Peyer's patch (tissue), 4 donors: Measurements from ENCODE around the gene SLC9A4.

Source experiments
- POLR2A ChIP-seq, 2 donors: fragments of 450-650 bp; IDR thresholded peaks; one replicate each; pipeline ENCODE4 v1.5.1; 2017; ENCODE audit warnings: antibody characterized with exemption in 2 of 2, mild to moderate bottlenecking in 2 of 2, moderate library complexity in 2 of 2
- TF ChIP-seq, protein P1 (sequence below), 6 experiments: fragments of 450-650 bp in 4 of 6; fragments of 200-600 bp in 2 of 6; sonication (generic) in 1 of 6; IDR thresholded peaks; one replicate each; pipeline ENCODE4 v1.5.1; 2017 to 2019; ENCODE audit warnings: antibody characterized with exemption in 6 of 6, mild to moderate bottlenecking in 3 of 6, moderate library complexity in 1 of 6

DNA sequence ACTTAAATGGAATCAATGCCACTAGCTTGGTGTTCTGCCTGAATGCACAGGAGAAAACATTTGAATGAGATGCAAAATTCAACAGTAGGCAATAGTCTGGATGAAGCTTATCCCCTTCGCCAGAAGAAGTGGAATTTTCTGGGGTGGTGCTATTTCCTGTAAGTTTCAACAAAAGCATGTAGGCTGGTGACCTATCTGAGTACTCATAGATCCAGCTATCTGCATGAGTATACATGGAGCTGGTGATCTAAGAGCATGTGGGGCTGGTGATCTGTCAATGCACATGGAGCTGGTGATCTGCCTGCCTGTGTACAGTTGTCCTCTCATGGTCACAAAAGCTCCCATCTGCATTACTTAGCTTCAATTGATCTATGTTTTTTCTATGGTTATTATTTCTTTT lies 71.2 kb downstream of the SLC9A4 start:
- TF ChIP-seq, protein P1, sequence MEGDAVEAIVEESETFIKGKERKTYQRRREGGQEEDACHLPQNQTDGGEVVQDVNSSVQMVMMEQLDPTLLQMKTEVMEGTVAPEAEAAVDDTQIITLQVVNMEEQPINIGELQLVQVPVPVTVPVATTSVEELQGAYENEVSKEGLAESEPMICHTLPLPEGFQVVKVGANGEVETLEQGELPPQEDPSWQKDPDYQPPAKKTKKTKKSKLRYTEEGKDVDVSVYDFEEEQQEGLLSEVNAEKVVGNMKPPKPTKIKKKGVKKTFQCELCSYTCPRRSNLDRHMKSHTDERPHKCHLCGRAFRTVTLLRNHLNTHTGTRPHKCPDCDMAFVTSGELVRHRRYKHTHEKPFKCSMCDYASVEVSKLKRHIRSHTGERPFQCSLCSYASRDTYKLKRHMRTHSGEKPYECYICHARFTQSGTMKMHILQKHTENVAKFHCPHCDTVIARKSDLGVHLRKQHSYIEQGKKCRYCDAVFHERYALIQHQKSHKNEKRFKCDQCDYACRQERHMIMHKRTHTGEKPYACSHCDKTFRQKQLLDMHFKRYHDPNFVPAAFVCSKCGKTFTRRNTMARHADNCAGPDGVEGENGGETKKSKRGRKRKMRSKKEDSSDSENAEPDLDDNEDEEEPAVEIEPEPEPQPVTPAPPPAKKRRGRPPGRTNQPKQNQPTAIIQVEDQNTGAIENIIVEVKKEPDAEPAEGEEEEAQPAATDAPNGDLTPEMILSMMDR (IDR thresholded peaks at IDR 0.05): no peak
- no peak for TF ChIP-seq POLR2A (IDR thresholded peaks at IDR 0.05)
